CD14-positive monocyte (primary cell): ENCODE data around the gene TJP1. TPM values are rescaled to one million over a fixed set of nuclear protein-coding genes. Genes with fewer than 3 reads are reported as not detected.
A peak's percentile ranks its signal among the peaks of the same experiment; 100 is the strongest.

Experiments
- DNase-seq, 3 donors: peaks; one replicate each; pipeline ENCODE4 v3.0.0-alpha.2; 2011 to 2022
- H2AFZ ChIP-seq: 2 replicates; pipeline ENCODE4 v1.6.0; 2012; ENCODE audit warnings: mild to moderate bottlenecking, low read depth, low read length, inconsistent platforms; ENCODE audit not compliant: insufficient read depth, poor library complexity, severe bottlenecking
- H3K27ac ChIP-seq, 2 donors: 1 replicate in 1 of 2; 2 replicates in 1 of 2; pipeline ENCODE4 v1.5.1; 2012 to 2013; ENCODE audit warnings: low read length in 2 of 2, control low read depth in 1 of 2, inconsistent platforms in 1 of 2, low read depth in 1 of 2, mild to moderate bottlenecking in 1 of 2
- H3K27me3 ChIP-seq, 2 donors: one replicate each; pipeline versions ENCODE4 v1.6.0 to v1.6.1; 2011 to 2013; ENCODE audit warnings: low read length in 2 of 2; ENCODE audit not compliant: control insufficient read depth in 2 of 2, insufficient read depth in 2 of 2
- H3K36me3 ChIP-seq, 2 donors: replicated peaks in 1 of 2; 1 replicate in 1 of 2; 2 replicates in 1 of 2; pipeline versions ENCODE4 v1.5.1 to v1.6.1; 2012 to 2013; ENCODE audit warnings: low read length in 2 of 2, control low read depth in 1 of 2, inconsistent platforms in 1 of 2, mild to moderate bottlenecking in 1 of 2; ENCODE audit not compliant: insufficient read depth in 2 of 2, control insufficient read depth in 1 of 2
- H3K4me1 ChIP-seq, 2 donors: 1 replicate in 1 of 2; 2 replicates in 1 of 2; pipeline versions ENCODE4 v1.5.1 to v1.6.1; 2012 to 2013; ENCODE audit warnings: low read length in 2 of 2, control low read depth in 1 of 2, inconsistent platforms in 1 of 2, mild to moderate bottlenecking in 1 of 2, moderate library complexity in 1 of 2; ENCODE audit not compliant: insufficient read depth in 2 of 2, control insufficient read depth in 1 of 2
- H3K4me2 ChIP-seq: replicated peaks from 2 replicates; pipeline ENCODE3; 2012; ENCODE audit warnings: low read length, moderate library complexity, mild to moderate bottlenecking; ENCODE audit not compliant: poor library complexity, severe bottlenecking; ENCODE audit errors: extremely low read depth
- H3K4me3 ChIP-seq, 3 experiments: fragments of 200-600 bp in 1 of 3; sonication (generic) in 1 of 3; replicated peaks in 1 of 3; 1 replicate in 2 of 3; 2 replicates in 1 of 3; pipeline ENCODE4 v1.5.1; 2011 to 2013; ENCODE audit warnings: low read length in 3 of 3, mild to moderate bottlenecking in 3 of 3, control low read depth in 2 of 3, low read depth in 2 of 3, inconsistent platforms in 1 of 3, moderate library complexity in 1 of 3
- H3K79me2 ChIP-seq: 2 replicates; pipeline ENCODE4 v1.6.0; 2012; ENCODE audit warnings: mild to moderate bottlenecking, control low read depth, inconsistent platforms, low read length, moderate library complexity; ENCODE audit not compliant: insufficient read depth
- H3K9ac ChIP-seq: 2 replicates; pipeline ENCODE4 v1.6.0; 2017; ENCODE audit warnings: low read length, mild to moderate bottlenecking; ENCODE audit not compliant: insufficient read depth, poor library complexity, severe bottlenecking
- H3K9me3 ChIP-seq, 2 donors: replicated peaks in 1 of 2; 1 replicate in 1 of 2; 2 replicates in 1 of 2; pipeline versions ENCODE4 v1.5.1 to v1.6.1; 2012 to 2013; ENCODE audit warnings: low read length in 2 of 2, control low read depth in 1 of 2; ENCODE audit not compliant: control insufficient read depth in 1 of 2, insufficient read depth in 1 of 2
- H4K20me1 ChIP-seq: 2 replicates; pipeline ENCODE4 v1.6.0; 2012; ENCODE audit warnings: mild to moderate bottlenecking, low read length, control low read depth, moderate library complexity; ENCODE audit not compliant: insufficient read depth
- H3K27ac Mint-ChIP-seq, 7 donors: one replicate each; pipeline ENCODE4 v1.8.0; 2020; ENCODE audit warnings: mild to moderate bottlenecking in 7 of 7, mixed read lengths in 7 of 7, moderate library complexity in 6 of 7, inconsistent platforms in 2 of 7
- H3K27me3 Mint-ChIP-seq, 3 donors: one replicate each; pipeline ENCODE4 v1.8.0; 2021 to 2022; ENCODE audit warnings: low read depth in 3 of 3, mild to moderate bottlenecking in 3 of 3, mixed read lengths in 3 of 3, moderate library complexity in 3 of 3, inconsistent platforms in 1 of 3
- H3K36me3 Mint-ChIP-seq, 2 donors: one replicate each; pipeline ENCODE4 v1.8.0; 2020; ENCODE audit warnings: mixed read lengths in 2 of 2, inconsistent platforms in 1 of 2, mild to moderate bottlenecking in 1 of 2
- H3K4me1 Mint-ChIP-seq: one replicate; pipeline ENCODE4 v1.8.0; 2020; ENCODE audit warnings: mild to moderate bottlenecking, mixed read lengths
- H3K4me3 Mint-ChIP-seq, 2 donors: one replicate each; pipeline ENCODE4 v1.8.0; 2020; ENCODE audit warnings: mild to moderate bottlenecking in 2 of 2, mixed read lengths in 2 of 2, moderate library complexity in 1 of 2
- H3K9me3 Mint-ChIP-seq, 7 donors: one replicate each; pipeline ENCODE4 v1.8.0; 2020 to 2022; ENCODE audit warnings: mixed read lengths in 7 of 7, mild to moderate bottlenecking in 6 of 7, moderate library complexity in 6 of 7, inconsistent platforms in 2 of 7
- CTCF ChIP-seq: fragments of 200-600 bp; IDR thresholded peaks from one replicate; pipeline ENCODE4 v1.8.0; 2022; ENCODE audit warnings: antibody characterized with exemption, mild to moderate bottlenecking
- WGBS: methylation state at CpG from one replicate; pipeline ENCODE4 v1.1.5; 2013; ENCODE audit warnings: missing lambda C conversion rate; ENCODE audit not compliant: insufficient coverage; 5-methylcytosine and 5-hydroxymethylcytosine counted together
- intact Hi-C, 2 donors: fragments of 100-400 bp; cut with micrococcal nuclease; formaldehyde crosslinking; loops; one replicate each; pipeline versions ENCODE4 v1.15.0 to v1.15.1; 2023
- polyA plus RNA-seq, 3 donors: library from polyadenylated mRNA; depleted of rRNA in 1 of 3; unstranded in 2 of 3; stranded (reverse) in 1 of 3; fragments of 300-500 nt in 2 of 3; fragments of >200 nt in 1 of 3; fragmentation: Illumina TruSeq in 2 of 3; gene quantifications; 1 replicate in 2 of 3; 2 replicates in 1 of 3; pipeline ENCODE4 v1.2.3, GENCODE V29; 2012 to 2021

The TJP1 gene
- polyA plus RNA-seq, 3 donors = not detected

DNA sequence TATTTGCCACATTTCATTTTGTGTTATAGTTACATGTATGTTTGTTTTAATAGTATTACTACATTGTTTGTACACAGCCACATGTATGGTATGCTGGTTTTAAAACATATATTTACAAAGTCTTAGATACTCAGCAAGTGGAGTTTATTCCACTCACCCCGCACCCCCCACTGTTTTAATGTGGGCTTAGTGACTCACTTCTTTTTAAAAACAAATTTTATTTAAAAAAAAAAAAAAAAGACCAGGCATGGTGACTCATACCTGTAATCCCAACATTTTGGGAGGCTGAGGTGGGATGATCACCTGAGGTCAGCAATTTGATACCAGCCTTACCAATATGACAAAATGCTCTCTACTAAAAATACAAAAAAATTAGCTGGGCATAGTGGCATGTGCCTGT is 26.9 kb upstream of the TJP1 start:
- intact Hi-C loops = no loop called here
- no peaks in the 10 kb centered on the region for H3K4me1 Mint-ChIP-seq
- Histone ChIP-seq H2AFZ (no peak overlapping the region), H3K36me3 (no peaks in the 10 kb centered on the region), H3K27me3 (no peaks in the 10 kb centered on the region), H3K4me1 (no peaks in the 10 kb centered on the region), H3K4me2 (no peak overlapping the region), H3K79me2 (no peaks in the 10 kb centered on the region), H3K9me3 (peaks cover 6 to 19% of the 10 kb centered on the region in 2 donors), H3K27ac (no peak overlapping the region), H3K4me3 (no peak overlapping the region), H4K20me1 (no peaks in the 10 kb centered on the region), H3K9ac (no peak overlapping the region)
- H3K27me3 Mint-ChIP-seq = peaks cover 3 to 5% (median 4%) of the 10 kb centered on the region in 3 donors
- no CpG with 5 or more reads among the region's 1 CpG for WGBS
- DNase-seq = no peak
- H3K9me3 Mint-ChIP-seq = peaks cover 4 to 30% (median 24%) of the 10 kb centered on the region in 7 donors
- TF ChIP-seq CTCF = no peak
- H3K36me3 Mint-ChIP-seq = no peaks in the 10 kb centered on the region
- H3K4me3 Mint-ChIP-seq = no peak overlapping the region
- H3K27ac Mint-ChIP-seq = no peak overlapping the region

DNA sequence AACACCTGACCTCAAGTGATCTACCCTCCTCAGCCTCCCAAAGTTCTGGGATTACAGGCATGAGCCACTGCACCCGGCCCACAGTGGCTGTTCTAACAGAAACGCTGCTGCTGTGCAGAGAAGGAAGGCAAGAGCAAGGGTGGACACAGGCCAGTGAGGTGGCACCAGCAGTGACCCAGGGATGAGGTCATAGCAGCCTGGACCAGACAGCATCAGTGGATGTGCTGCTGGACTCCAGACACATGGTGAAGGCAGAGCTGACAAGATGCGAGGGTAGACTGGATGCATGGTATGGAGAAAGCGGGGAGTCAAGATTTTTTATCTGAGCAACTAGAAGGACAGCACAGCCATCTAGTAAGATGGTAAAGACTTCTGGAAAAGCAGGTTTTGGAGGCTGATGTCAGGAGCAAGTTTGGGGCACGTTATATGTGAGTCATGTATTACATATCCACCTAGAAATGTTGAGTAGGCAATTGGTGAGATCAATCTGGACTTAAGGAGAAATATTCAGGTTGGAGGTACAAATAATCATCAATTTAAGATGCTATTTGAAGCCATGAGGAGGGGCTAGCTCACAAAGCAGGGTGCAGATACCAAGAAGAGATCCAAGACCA is 22.1 kb upstream of the TJP1 start:
- Mint-ChIP-seq H3K4me1 (no peaks in the 10 kb centered on the region), H3K27me3 (peaks cover 5 to 22% (median 18%) of the 10 kb centered on the region in 3 donors), H3K9me3 (peaks cover 4 to 22% (median 17%) of the 10 kb centered on the region in 7 donors), H3K4me3 (peak overlapping the region in 1 of 2 donors; percentile 9), H3K27ac (no peak overlapping the region), H3K36me3 (no peaks in the 10 kb centered on the region)
- H3K4me1 ChIP-seq = no peaks in the 10 kb centered on the region
- H3K4me3 ChIP-seq = no peak overlapping the region
- H3K4me2 ChIP-seq = no peak overlapping the region
- intact Hi-C loops = no loop called here
- H3K9ac ChIP-seq = no peak overlapping the region
- H3K27ac ChIP-seq = no peak overlapping the region
- 85% methylated on average over 4 of the region's 5 CpGs for WGBS
- H3K36me3 ChIP-seq = no peaks in the 10 kb centered on the region
- peaks cover 0 to 3% of the 10 kb centered on the region in 2 donors for H3K9me3 ChIP-seq
- H3K79me2 ChIP-seq = no peaks in the 10 kb centered on the region
- H2AFZ ChIP-seq = no peak overlapping the region
- H4K20me1 ChIP-seq = no peaks in the 10 kb centered on the region
- TF ChIP-seq CTCF = no peak
- H3K27me3 ChIP-seq = peaks cover 0 to 3% of the 10 kb centered on the region in 2 donors
- DNase-seq = no peak
